HepG2 (cell line): ENCODE data around the gene ADAM15. TPM values are rescaled to one million over a fixed set of nuclear protein-coding genes. Genes with fewer than 3 reads are reported as not detected.

Source experiments
- HCFC1 ChIP-seq: fragments of 150-350 bp; IDR thresholded peaks from 2 replicates; pipeline ENCODE4 v1.6.1; 2014; ENCODE audit warnings: low read depth, low read length
- HDAC6 ChIP-seq: fragments of 200-600 bp; sonication (generic); IDR thresholded peaks from 2 replicates; pipeline ENCODE4 v1.7.0; 2017; ENCODE audit warnings: mild to moderate bottlenecking, antibody characterized with exemption, low read length, low read depth
- HMG20A ChIP-seq: IDR thresholded peaks from 2 replicates; pipeline ENCODE4 v1.6.1; 2016; ENCODE audit warnings: borderline replicate concordance
- JUN ChIP-seq: sonication (generic); formaldehyde crosslinking; IDR thresholded peaks from 2 replicates; pipeline ENCODE4 v1.4.0; 2020; ENCODE audit warnings: mild to moderate bottlenecking, missing genetic modification reagents
- KMT2B ChIP-seq: IDR thresholded peaks from 2 replicates; pipeline ENCODE4 v1.6.1; 2016; ENCODE audit warnings: missing genetic modification reagents, missing compliant biosample characterization
- MAFK ChIP-seq, 2 experiments: IDR thresholded peaks in 1 of 2; conservative IDR thresholded peaks in 1 of 2; 2 replicates each; pipeline ENCODE4 v1.6.1; 2011; ENCODE audit warnings: improper control_type of control experiment in 2 of 2, low read length in 2 of 2
- MED1 ChIP-seq: sonication (generic); formaldehyde crosslinking; IDR thresholded peaks from 2 replicates; pipeline ENCODE4 v1.4.0; 2020; ENCODE audit warnings: missing genetic modification reagents
- NFAT5 ChIP-seq: sonication (generic); formaldehyde crosslinking; IDR thresholded peaks from 2 replicates; pipeline ENCODE4 v1.4.0; 2020; ENCODE audit warnings: missing genetic modification reagents
- NR1H2 ChIP-seq: sonication (generic); formaldehyde crosslinking; IDR thresholded peaks from 2 replicates; pipeline ENCODE4 v1.8.1; 2022; ENCODE audit warnings: low read depth, missing genetic modification reagents, borderline replicate concordance
- SKI ChIP-seq: fragments of 450-650 bp; IDR thresholded peaks from one replicate; pipeline ENCODE4 v1.6.1; 2018; ENCODE audit warnings: mild to moderate bottlenecking; ENCODE audit not compliant: partially characterized antibody
- SNRNP70 ChIP-seq: fragments of 200-400 bp; formaldehyde crosslinking; IDR thresholded peaks from 2 replicates; pipeline ENCODE4 v1.6.1; 2017; ENCODE audit warnings: mild to moderate bottlenecking, low read depth, low read length, moderate library complexity
- THAP11 ChIP-seq: IDR thresholded peaks from 2 replicates; pipeline ENCODE4 v1.6.1; 2016; ENCODE audit warnings: missing biosample characterization, missing genetic modification reagents
- TSC22D2 ChIP-seq: sonication (generic); formaldehyde crosslinking; IDR thresholded peaks from 2 replicates; pipeline ENCODE4 v1.5.1; 2020; ENCODE audit warnings: missing genetic modification reagents, mild to moderate bottlenecking, borderline replicate concordance
- ZNF20 ChIP-seq: sonication (generic); formaldehyde crosslinking; IDR thresholded peaks from 2 replicates; pipeline ENCODE4 v1.4.0; 2020; ENCODE audit warnings: mild to moderate bottlenecking, moderate library complexity, missing genetic modification reagents
- ZNF468 ChIP-seq: sonication (generic); formaldehyde crosslinking; IDR thresholded peaks from 2 replicates; pipeline ENCODE4 v1.8.0; 2022; ENCODE audit warnings: mild to moderate bottlenecking, moderate library complexity, missing genetic modification reagents
- ZSCAN22 ChIP-seq: sonication (generic); formaldehyde crosslinking; IDR thresholded peaks from 2 replicates; pipeline ENCODE4 v1.4.0; 2020; ENCODE audit warnings: mild to moderate bottlenecking, missing genetic modification reagents
- polyA plus RNA-seq, 8 experiments: library from polyadenylated mRNA; depleted of rRNA in 3 of 8; stranded (reverse) in 7 of 8; unstranded in 1 of 8; fragments of >200 nt; fragmentation: Illumina TruSeq in 4 of 8; extraction: Trizol in 4 of 8; gene quantifications; 2 replicates each; pipeline versions ENCODE4 v1.2.1 to v1.2.3, GENCODE V29; 2011 to 2016; ENCODE audit warnings: low read depth in 4 of 8, missing spikeins in 1 of 8, mixed read lengths in 1 of 8; ENCODE audit not compliant: insufficient read depth in 1 of 8
- total RNA-seq, 5 experiments: library from RNA; depleted of rRNA; stranded (reverse); fragments of >200 nt; fragmentation: Illumina TruSeq; extraction: Trizol; gene quantifications; 2 replicates each; pipeline ENCODE4 v1.2.3, GENCODE V29; 2016; ENCODE audit warnings: low read depth in 1 of 5
- TF ChIP-seq, protein P1 (sequence below): sonication (generic); formaldehyde crosslinking; IDR thresholded peaks from 2 replicates; pipeline ENCODE4 v1.9.0; 2021; ENCODE audit warnings: missing genetic modification reagents, borderline replicate concordance
- TF ChIP-seq, protein P2 (sequence below): sonication (generic); formaldehyde crosslinking; IDR thresholded peaks from 2 replicates; pipeline ENCODE4 v1.5.0; 2020; ENCODE audit warnings: mild to moderate bottlenecking, missing genetic modification reagents

Gene ADAM15
- total and polyA plus RNA-seq, 2 of the 13 experiments (the other 11 are each of a cell fraction or from before 2014, with no cell fraction given), result 17.9 to 25.6 TPM

DNA sequence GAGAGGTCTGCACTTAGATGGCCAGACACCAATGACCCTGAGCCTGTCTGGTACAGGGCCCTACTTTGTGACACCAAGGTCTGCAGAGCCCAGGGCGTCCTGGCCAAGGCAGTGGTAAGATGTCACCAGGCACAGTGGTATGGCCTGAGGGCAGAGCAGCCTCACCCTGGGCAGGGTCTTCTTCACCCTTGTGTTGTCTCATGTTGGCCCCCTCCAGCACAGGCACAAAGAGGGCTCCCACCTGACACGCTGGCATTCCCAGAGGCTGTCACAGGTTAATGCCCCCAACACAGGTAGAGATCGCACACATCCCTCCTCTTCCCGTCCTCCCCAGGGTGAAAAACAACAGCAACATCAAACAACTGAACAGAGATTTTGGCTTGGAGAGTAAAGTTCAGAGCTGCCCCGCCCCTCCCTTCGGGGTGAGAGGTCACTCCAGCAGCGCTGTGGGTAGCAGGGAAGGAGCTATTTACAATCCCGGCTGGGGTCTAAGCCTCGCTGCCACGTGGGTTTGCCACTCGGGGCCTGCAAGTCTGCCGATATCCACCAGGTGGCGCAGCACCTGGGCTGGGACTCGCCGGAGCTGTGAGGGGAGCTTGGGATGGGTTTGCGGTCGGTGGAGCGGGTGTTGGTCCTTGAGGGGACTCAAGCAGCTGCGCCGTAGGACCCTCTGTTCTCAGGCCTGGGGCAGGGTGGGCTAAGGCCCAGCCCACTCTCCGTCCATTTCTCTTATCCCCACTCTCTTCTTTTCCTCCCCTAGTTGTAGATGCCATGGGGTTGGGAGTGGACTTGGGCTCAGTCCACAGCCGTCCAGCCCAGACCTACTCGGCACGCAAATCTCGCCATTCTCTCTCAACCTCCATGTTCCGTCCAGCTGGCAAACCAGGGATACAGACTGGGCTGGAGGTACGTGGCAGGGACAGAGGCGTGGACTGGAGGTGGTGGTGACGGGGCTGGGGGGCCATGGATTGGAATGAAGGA lies 40.2 kb downstream of the ADAM15 start (continued):
- TF ChIP-seq, protein P1, sequence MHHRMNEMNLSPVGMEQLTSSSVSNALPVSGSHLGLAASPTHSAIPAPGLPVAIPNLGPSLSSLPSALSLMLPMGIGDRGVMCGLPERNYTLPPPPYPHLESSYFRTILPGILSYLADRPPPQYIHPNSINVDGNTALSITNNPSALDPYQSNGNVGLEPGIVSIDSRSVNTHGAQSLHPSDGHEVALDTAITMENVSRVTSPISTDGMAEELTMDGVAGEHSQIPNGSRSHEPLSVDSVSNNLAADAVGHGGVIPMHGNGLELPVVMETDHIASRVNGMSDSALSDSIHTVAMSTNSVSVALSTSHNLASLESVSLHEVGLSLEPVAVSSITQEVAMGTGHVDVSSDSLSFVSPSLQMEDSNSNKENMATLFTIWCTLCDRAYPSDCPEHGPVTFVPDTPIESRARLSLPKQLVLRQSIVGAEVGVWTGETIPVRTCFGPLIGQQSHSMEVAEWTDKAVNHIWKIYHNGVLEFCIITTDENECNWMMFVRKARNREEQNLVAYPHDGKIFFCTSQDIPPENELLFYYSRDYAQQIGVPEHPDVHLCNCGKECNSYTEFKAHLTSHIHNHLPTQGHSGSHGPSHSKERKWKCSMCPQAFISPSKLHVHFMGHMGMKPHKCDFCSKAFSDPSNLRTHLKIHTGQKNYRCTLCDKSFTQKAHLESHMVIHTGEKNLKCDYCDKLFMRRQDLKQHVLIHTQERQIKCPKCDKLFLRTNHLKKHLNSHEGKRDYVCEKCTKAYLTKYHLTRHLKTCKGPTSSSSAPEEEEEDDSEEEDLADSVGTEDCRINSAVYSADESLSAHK (CRISPR knock-in tag), result no peak
- TF ChIP-seq NR1H2 (CRISPR knock-in tag) (peak; percentile 54; the same call in 1 of the 2 replicates), ZNF468 (CRISPR knock-in tag) (no peak), MED1 (peak; percentile 86), HCFC1 (no peak), JUN (CRISPR knock-in tag) (no peak), KMT2B (CRISPR knock-in tag) (no peak), HMG20A (CRISPR knock-in tag) (peak; percentile 75), TSC22D2 (CRISPR knock-in tag) (0 out of 2 replicates have a peak, but pooled peaks have one; percentile 54), SNRNP70 (no peak), SKI (peak; percentile 24), NFAT5 (CRISPR knock-in tag) (0 out of 2 replicates have a peak, but pooled peaks have one; percentile 45), ZSCAN22 (CRISPR knock-in tag) (no peak), MAFK (conservative IDR thresholded peaks at IDR 0.05 in 1 of 2, IDR thresholded peaks at IDR 0.05 in 1 of 2; ENCODE audit: low read length in 2 of 2) (no peak), ZNF20 (no peak), THAP11 (CRISPR knock-in tag) (peak; percentile 79), HDAC6 (no peak)
- TF ChIP-seq, protein P2, sequence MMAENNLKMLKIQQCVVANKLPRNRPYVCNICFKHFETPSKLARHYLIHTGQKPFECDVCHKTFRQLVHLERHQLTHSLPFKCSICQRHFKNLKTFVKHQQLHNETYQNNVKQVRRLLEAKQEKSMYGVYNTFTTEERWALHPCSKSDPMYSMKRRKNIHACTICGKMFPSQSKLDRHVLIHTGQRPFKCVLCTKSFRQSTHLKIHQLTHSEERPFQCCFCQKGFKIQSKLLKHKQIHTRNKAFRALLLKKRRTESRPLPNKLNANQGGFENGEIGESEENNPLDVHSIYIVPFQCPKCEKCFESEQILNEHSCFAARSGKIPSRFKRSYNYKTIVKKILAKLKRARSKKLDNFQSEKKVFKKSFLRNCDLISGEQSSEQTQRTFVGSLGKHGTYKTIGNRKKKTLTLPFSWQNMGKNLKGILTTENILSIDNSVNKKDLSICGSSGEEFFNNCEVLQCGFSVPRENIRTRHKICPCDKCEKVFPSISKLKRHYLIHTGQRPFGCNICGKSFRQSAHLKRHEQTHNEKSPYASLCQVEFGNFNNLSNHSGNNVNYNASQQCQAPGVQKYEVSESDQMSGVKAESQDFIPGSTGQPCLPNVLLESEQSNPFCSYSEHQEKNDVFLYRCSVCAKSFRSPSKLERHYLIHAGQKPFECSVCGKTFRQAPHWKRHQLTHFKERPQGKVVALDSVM (CRISPR knock-in tag), result peak; percentile 46; the same call in 1 of the 2 replicates
